ENCODE data around the gene TRIM65. TPM values are rescaled to one million over a fixed set of nuclear protein-coding genes. Genes with fewer than 3 reads are reported as not detected.
A peak's percentile ranks its signal among the peaks of the same experiment; 100 is the strongest.

The TRIM65 gene
- total RNA-seq, 1 experiment from 2014 or later, result 48.6 TPM

DNA sequence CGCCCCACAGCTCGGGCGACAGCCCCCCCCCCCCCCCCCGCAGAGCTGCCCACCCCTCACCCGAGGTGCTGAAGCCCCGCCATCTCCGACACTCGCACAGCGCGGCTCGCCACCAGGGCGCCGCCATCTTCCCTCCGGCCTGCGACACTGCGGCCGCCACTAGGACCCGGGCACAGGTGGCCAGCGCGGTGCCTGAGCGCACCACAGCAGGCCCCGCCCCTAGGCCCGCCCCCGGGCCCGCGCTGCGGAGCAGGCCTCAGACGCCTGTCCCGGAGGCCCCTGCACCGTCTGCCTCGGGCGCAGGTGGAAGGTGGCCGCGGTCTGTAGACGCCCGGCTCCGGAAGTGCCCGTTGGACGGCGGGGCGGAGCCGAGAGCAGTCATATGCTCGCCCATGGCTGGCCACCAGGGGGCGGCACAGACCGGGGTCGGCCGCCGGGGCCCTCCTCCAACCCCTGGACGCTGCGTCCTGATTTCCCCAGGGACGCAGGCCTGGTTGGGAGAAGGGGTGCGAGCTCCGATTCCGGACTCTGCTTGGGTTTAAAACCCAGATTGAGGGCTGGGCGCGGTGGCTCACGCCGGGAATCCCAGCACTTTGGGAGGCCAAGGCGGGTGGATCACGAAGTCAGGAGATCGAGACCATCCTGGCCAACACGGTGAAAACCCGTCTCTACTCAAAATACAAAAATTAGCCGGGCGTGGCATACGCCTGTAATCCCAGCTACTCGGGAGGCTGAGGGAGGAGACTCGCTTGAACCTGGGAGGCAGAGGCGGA, 8.2 kb upstream of the TRIM65 start, which contains the start of gene MRPL38:
TSS of gene MRPL38 (minus strand) at position 136 of the 773 bp plus-strand sequence. CDS start at position 127, 9 bp downstream.
- no TSS peak for BruUV-seq (replicated peaks)
- peaks cover 11% of the 10 kb centered on the region for H3K4me1 ChIP-seq (ENCODE audit: control insufficient read depth, insufficient read depth, low read length)
- peaks cover 12% of the 10 kb centered on the region; the same call in 1 of the 2 replicates for H3K36me3 ChIP-seq (ENCODE audit: control insufficient read depth, insufficient read depth, low read length)
- H3K4me3 ChIP-seq (ENCODE audit: low read depth in 2 of 2, low read length in 2 of 2), result peak within 1 kb of the TSS; percentile 69 to 87
- DNase-seq (ENCODE audit: low read depth, low spot score), result peak; percentile 68
- intact Hi-C loops (cut with micrococcal nuclease; ENCODE audit: unreplicated experiment) (loop anchor here (5.0 kb wide), 1 partner anchor 97 kb away; the partner anchor contains the start of gene CDK3), in situ Hi-C loops (cut with HindIII; ENCODE audit: low pct_unique_long_range_greater_than_20kb, low sequenced_read_pairs) (no loop called here)
- H3K9me3 ChIP-seq (ENCODE audit: control insufficient read depth, insufficient read depth, low read depth, low read length), result no peaks in the 10 kb centered on the region
- peak; percentile 98 for ATAC-seq
- CTCF ChIA-PET, result interaction anchor here (0.6 to 2.1 kb wide), 9 partner anchors 23 to 205 kb away, joined by 3 to 6 read pairs (median 4); partner anchors contain the start of genes CDK3 and FBF1
- TF ChIP-seq, protein P1, sequence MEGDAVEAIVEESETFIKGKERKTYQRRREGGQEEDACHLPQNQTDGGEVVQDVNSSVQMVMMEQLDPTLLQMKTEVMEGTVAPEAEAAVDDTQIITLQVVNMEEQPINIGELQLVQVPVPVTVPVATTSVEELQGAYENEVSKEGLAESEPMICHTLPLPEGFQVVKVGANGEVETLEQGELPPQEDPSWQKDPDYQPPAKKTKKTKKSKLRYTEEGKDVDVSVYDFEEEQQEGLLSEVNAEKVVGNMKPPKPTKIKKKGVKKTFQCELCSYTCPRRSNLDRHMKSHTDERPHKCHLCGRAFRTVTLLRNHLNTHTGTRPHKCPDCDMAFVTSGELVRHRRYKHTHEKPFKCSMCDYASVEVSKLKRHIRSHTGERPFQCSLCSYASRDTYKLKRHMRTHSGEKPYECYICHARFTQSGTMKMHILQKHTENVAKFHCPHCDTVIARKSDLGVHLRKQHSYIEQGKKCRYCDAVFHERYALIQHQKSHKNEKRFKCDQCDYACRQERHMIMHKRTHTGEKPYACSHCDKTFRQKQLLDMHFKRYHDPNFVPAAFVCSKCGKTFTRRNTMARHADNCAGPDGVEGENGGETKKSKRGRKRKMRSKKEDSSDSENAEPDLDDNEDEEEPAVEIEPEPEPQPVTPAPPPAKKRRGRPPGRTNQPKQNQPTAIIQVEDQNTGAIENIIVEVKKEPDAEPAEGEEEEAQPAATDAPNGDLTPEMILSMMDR (IDR thresholded peaks at IDR 0.05), result peak; percentile 99
- TF ChIP-seq SIN3A (IDR thresholded peaks at IDR 0.05; ENCODE audit: borderline replicate concordance, insufficient read depth, low read depth, low read length), result peak; percentile 55; the same call in 1 of the 2 replicates
- peak; percentile 75 for TF ChIP-seq POLR2AphosphoS5 (IDR thresholded peaks at IDR 0.05; ENCODE audit: low read depth, low read length)
- TF ChIP-seq TCF7L2 (IDR thresholded peaks at IDR 0.05; ENCODE audit: low read depth, low read length), result no peak
- TF ChIP-seq, protein P2, sequence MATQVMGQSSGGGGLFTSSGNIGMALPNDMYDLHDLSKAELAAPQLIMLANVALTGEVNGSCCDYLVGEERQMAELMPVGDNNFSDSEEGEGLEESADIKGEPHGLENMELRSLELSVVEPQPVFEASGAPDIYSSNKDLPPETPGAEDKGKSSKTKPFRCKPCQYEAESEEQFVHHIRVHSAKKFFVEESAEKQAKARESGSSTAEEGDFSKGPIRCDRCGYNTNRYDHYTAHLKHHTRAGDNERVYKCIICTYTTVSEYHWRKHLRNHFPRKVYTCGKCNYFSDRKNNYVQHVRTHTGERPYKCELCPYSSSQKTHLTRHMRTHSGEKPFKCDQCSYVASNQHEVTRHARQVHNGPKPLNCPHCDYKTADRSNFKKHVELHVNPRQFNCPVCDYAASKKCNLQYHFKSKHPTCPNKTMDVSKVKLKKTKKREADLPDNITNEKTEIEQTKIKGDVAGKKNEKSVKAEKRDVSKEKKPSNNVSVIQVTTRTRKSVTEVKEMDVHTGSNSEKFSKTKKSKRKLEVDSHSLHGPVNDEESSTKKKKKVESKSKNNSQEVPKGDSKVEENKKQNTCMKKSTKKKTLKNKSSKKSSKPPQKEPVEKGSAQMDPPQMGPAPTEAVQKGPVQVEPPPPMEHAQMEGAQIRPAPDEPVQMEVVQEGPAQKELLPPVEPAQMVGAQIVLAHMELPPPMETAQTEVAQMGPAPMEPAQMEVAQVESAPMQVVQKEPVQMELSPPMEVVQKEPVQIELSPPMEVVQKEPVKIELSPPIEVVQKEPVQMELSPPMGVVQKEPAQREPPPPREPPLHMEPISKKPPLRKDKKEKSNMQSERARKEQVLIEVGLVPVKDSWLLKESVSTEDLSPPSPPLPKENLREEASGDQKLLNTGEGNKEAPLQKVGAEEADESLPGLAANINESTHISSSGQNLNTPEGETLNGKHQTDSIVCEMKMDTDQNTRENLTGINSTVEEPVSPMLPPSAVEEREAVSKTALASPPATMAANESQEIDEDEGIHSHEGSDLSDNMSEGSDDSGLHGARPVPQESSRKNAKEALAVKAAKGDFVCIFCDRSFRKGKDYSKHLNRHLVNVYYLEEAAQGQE (IDR thresholded peaks at IDR 0.05; ENCODE audit: insufficient read depth in 1 of 2, low read depth in 2 of 2, low read length in 1 of 2), result no peak
- peak within 1 kb of the TSS; percentile 87 for H3K27ac ChIP-seq (ENCODE audit: low read length)
- no peaks in the 10 kb centered on the region for H3K27me3 ChIP-seq (ENCODE audit: control insufficient read depth, insufficient read depth, low read length)
- POLR2A ChIA-PET, result interaction anchor here (0.6 to 0.7 kb wide), 2 partner anchors 20 to 350 kb away, joined by 5 to 13 read pairs; no protein-coding TSS in a partner anchor

DNA sequence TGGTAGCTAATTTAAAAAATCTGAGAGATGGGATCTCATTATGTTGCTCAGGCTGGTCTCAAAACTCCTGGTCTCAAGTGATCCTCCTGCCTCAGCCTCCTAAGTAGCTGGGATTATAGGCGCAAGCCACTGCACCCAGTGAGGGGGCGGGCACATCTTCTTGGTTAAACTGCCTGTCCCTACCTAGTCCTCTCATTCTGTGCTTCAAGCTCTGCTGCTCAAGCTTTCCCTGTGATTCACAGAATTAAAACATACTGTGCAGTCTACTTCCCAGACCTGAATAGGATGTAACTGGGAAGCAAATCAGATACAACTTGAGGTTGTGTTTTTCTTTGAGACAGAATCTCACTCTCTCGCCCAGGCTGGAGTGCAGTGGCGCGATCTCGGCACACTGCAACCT, 5.7 kb upstream of the TRIM65 start:
- intact Hi-C loops (cut with micrococcal nuclease; ENCODE audit: unreplicated experiment) (no loop called here), in situ Hi-C loops (cut with HindIII; ENCODE audit: low pct_unique_long_range_greater_than_20kb, low sequenced_read_pairs) (no loop called here)
- peaks cover 15% of the 10 kb centered on the region for H3K4me1 ChIP-seq (ENCODE audit: control insufficient read depth, insufficient read depth, low read length)
- H3K4me3 ChIP-seq (ENCODE audit: low read depth in 2 of 2, low read length in 2 of 2), result no peak overlapping the region
- H3K9me3 ChIP-seq (ENCODE audit: control insufficient read depth, insufficient read depth, low read depth, low read length), result no peaks in the 10 kb centered on the region
- ATAC-seq (no peak), DNase-seq (ENCODE audit: low read depth, low spot score) (no peak)
- no peak overlapping the region for H3K27ac ChIP-seq (ENCODE audit: low read length)
- ChIA-PET CTCF (interaction anchor here (0.5 kb wide), 1 partner anchor 219 kb away, joined by 5 read pairs; no protein-coding TSS in a partner anchor), POLR2A (no interaction called here)
- TF ChIP-seq POLR2AphosphoS5 (IDR thresholded peaks at IDR 0.05; ENCODE audit: low read depth, low read length) (no peak), SIN3A (IDR thresholded peaks at IDR 0.05; ENCODE audit: borderline replicate concordance, insufficient read depth, low read depth, low read length) (no peak)
- BruUV-seq (replicated peaks), result no TSS peak
- H3K27me3 ChIP-seq (ENCODE audit: control insufficient read depth, insufficient read depth, low read length), result no peaks in the 10 kb centered on the region
- H3K36me3 ChIP-seq (ENCODE audit: control insufficient read depth, insufficient read depth, low read length), result peaks cover 12% of the 10 kb centered on the region; the same call in 1 of the 2 replicates

Data from Panc1 (cell line).